Panc1 (cell line): ENCODE data around the gene CLNK.

Experiments used
- CTCF ChIP-seq: fragments of 450-650 bp; IDR thresholded peaks from 2 replicates; pipeline ENCODE4 v1.5.1; 2017; ENCODE audit warnings: mild to moderate bottlenecking
- POLR2AphosphoS5 ChIP-seq: IDR thresholded peaks from 2 replicates; pipeline ENCODE4 v1.6.1; 2012; ENCODE audit warnings: mild to moderate bottlenecking, low read depth, low read length, moderate library complexity
- REST ChIP-seq, 2 experiments: IDR thresholded peaks; 2 replicates each; pipeline ENCODE4 v1.6.1; 2011 to 2012; ENCODE audit warnings: low read depth in 2 of 2, control low read depth in 1 of 2, low read length in 1 of 2, mild to moderate bottlenecking in 1 of 2, moderate library complexity in 1 of 2; ENCODE audit not compliant: insufficient read depth in 1 of 2
- SIN3A ChIP-seq: IDR thresholded peaks from 2 replicates; pipeline ENCODE4 v1.6.1; 2012; ENCODE audit warnings: low read depth, mild to moderate bottlenecking, low read length, moderate library complexity, borderline replicate concordance; ENCODE audit not compliant: insufficient read depth

GRCh38 chr4:10671799-10672198 is 12.8 kb downstream of the CLNK start:
- no peak for TF ChIP-seq CTCF
- TF ChIP-seq POLR2AphosphoS5: no peak
- TF ChIP-seq SIN3A: no peak
- no peak for TF ChIP-seq REST (IDR thresholded peaks at IDR 0.05; ENCODE audit: insufficient read depth in 1 of 2, low read depth in 2 of 2, low read length in 1 of 2)
